ENCODE results near the gene DMXL2.
"Not testable (repeated sequence)": the region's sequence is repeated elsewhere in the genome, so short reads cannot be mapped to it uniquely, and the experiment has no call there.

DMXL2 gene

GRCh38 chr15:51494411-51495314, 127.9 kb downstream of the DMXL2 start:
- DNase-seq (ENCODE audit: low read depth, low spot score), result no peak

GRCh38 chr15:51493892-51494291, 128.7 kb downstream of the DMXL2 start:
- peak; percentile 43 for DNase-seq (ENCODE audit: low read depth, low spot score)

DNA sequence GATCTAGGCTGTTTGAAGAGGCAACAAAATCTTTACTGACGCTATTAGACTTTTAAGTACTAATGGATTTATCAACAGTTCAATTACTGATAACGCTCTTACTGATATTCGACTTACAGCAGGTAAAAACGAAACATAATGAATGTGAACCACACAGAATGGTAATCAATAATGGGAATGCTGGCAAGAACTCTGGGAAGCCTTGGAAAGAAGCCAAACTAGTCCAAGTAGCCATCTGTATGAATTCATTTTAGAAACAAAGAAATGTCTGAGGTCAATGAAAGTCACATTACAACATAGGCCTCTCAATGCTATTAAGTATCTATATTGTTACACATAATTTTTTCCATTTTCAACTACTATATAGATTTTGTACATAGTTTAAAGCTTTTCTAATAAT, 130.0 kb downstream of the DMXL2 start:
- DNase-seq (ENCODE audit: low read depth, low spot score), result no peak

GRCh38 chr15:51491941-51492340, 130.6 kb downstream of the DMXL2 start:
- no peak for DNase-seq (ENCODE audit: low read depth, low spot score)

DNA sequence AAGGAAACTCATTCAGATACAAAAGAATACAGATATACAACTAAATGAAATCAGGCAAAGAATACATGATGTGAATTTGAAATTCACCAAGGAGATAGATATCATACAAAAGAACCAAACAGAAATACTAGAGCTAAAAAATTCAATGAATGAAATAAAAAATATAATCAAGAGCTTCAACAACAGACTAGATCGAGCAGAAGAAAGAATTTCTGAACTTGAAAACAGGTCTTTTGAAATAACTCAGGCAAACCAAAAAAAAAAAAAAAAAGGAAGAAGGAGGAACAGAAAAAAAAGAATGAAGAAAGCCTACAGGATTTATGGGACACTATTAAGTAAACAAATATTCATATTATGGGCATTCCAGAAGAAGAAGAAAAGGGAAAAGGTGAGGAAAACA, 137.8 kb downstream of the DMXL2 start:
- no peak for DNase-seq (ENCODE audit: low read depth, low spot score)

DNA sequence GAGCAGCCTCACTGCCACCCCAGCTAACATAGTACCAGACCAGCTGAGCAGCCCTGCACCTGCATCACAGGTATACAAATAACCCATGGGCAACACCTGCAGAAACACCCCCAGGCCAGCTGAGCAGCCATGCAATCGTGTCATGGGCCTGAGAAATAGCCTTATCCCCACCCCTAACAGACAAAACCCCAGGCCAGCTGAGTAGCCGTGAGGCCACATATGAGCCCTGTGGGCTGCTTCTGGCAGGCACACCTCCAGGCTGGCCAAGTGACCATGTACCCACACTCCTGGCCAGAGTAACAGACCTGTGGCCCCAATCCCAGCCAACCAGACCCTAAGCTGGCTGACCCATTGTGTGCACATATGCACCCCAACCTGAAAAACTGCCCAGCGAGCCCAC, 138.6 kb downstream of the DMXL2 start:
- DNase-seq (ENCODE audit: low read depth, low spot score), result no peak

GRCh38 chr15:51483520-51483919, 139.1 kb downstream of the DMXL2 start:
- no peak for DNase-seq (ENCODE audit: low read depth, low spot score)

DNA sequence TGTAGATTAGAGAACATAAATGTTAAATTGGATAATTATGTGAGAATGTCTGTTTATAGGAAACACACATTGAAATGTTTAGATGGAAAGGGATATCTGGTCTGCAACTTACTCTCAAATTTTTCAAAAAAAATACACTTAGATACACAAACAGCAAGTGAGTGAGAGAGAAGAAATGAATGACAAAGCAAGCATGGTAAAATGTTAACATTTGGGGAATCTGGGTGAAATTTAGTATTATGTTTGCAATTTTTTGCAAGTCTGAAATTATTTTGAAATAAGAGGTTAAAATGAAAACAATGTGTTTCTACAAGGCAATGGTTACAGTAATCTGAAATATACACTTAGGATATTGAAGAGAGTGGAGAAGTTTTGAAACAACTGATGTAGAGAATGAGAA, 146.8 kb downstream of the DMXL2 start:
- DNase-seq (ENCODE audit: low read depth, low spot score), result no peak

GRCh38 chr15:51470512-51470911, 152.1 kb downstream of the DMXL2 start:
- DNase-seq (ENCODE audit: low read depth, low spot score), result no peak

DNA sequence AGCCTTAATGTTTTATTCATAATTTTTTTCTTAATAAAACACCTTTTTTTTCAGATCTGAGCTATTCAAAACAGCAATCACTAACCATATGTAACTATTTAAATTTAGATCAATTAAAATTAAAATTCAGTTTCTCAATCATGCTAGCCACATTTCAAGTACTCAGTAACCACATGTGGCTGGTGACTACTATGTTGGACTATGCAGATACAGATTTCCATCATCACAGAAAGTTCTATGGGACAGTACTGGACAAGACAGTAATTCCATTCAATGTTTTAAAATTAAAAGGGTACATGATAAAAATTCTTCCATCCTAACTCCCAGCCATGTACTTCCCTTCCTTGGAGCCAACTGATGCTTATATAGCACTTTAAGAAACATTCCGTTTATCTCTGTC, 161.8 kb downstream of the DMXL2 start:
- DNase-seq (ENCODE audit: low read depth, low spot score), result no peak

DNA sequence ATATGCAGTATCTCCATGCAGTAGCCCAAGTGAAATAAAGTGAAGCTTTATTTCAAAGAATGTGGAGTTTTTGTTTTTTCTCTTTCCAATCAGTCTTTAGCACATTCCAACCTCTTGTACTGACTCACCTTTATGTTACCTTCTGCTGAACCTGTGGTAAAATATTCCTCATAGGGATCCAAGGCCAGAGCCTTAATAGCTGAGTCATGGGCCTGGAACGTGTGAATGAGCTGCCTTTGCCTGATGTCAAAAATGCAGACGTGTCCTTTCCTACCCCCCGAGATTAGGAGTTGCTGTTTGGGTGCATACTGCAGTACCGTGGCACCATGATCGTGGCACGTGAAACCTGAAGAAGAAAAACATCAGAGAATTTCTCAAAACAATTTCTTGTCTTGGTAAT, 172.6 kb downstream of the DMXL2 start:
- peak; percentile 76 for DNase-seq (ENCODE audit: low read depth, low spot score)

DNA sequence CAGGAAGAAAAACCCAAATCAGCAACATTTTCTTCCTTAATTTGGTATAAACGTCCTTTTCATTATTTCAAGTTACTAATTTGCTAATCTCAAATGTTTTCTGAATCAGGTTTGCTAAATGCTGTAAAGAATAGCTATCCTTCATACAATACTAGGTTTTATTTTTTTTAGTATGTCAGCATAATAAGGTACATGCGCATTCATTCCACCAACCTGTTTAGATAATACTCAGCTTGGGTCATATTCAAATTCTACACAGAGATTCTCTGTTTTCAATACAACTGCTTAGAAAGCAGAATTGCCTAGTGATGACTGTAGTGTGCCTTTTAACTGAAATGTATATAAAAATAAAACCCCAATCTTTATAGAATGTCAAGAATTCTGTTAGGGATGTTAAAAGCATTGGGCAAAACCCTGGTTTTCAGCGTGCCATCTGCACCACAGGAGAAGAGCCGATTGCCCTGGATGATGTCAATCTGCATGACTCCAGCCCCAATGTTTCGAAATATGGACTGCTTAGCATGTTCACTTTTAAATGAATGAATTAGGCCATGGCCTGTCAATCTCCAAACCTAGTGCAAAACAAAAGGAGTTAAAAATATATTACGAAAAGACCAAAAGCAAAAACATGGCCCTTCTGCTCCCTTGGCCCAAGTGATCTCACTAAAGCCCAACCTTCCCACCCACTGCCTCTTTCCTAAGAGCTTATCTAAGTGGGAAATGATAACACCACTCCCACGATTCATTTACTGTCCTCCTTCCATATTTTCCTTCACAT, 173.8 kb downstream of the DMXL2 start:
- no peak for DNase-seq (ENCODE audit: low read depth, low spot score)

- no peak for DNase-seq (ENCODE audit: low read depth, low spot score)
Observed at GRCh38 chr15:51447855-51448621, 174.5 kb downstream of the DMXL2 start.

- DNase-seq (ENCODE audit: low read depth, low spot score), result peak; percentile 28
Observed at GRCh38 chr15:51446029-51446744, 176.4 kb downstream of the DMXL2 start.

GRCh38 chr15:51444807-51445206, 177.8 kb downstream of the DMXL2 start:
- DNase-seq (ENCODE audit: low read depth, low spot score), result no peak

DNA sequence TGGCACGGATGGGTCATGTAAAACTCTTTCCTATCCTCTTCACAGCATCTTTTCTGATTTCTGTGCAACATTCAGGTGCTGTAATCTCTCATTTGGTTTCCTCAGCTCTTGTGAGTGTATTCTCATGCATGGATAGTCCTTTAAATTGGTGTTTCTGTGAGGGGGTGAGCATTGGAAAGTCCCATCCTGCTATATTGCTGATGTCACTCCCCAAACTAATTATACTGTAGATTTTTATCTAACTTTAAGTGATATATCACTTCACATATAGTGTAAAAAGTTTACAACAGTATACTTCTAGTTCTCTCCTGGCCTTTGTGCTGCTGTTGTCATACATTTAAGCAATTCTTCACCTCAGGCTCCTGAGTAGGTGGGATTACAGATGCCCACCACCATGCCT, 178.5 kb downstream of the DMXL2 start:
- no peak for DNase-seq (ENCODE audit: low read depth, low spot score)

DNA sequence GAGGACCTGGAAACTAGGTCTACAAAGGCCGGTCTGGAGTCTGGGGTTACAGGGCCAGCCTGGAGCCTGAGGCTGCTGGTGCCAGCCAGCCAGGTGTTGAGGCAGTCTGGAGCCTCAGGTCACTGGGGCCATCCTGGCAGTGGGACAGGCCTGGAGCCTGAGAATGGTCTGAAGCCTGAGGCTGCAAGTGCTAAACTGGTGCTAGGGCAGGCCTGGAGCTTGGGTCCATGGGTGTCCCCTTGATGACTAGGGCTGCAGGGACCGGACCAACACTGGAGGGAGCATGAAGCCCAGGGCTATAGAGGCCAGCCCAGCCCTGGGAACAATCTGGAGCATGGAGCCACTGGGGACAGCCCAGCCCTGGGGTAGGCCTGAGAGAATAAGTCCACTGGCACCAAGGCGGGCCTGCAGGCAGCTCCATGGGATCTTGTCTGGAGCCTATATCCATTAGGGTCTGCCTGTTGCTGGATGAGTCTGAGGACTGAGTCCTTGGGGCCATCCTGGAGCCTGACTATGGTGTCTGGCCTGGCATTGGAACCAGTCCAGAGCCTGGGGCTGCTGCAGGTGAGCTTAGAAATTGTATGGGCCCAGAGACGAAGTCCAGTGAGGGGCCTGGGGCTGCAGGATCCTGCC, 179.2 kb downstream of the DMXL2 start:
- no peak for DNase-seq (ENCODE audit: low read depth, low spot score)

DNA sequence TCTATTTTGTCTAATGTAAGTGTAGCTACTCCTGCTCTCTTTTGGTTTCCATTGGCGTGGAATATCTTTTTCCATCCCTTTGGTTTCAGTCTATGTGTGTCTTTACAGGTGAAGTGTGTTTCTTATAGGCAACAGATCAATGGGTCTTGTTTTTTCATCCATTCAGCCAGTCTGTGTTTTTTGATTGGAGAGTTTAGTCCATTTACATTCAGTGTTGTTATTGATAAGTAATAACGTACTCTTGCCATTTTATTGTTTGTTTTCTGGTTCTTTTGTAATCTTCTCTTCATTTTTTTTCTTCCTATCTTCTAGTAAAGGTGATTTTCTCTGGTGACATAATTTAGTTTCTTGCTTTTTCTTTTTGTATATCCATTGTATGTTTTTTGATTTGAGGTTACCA, 184.0 kb downstream of the DMXL2 start:
- no peak for DNase-seq (ENCODE audit: low read depth, low spot score)

DNA sequence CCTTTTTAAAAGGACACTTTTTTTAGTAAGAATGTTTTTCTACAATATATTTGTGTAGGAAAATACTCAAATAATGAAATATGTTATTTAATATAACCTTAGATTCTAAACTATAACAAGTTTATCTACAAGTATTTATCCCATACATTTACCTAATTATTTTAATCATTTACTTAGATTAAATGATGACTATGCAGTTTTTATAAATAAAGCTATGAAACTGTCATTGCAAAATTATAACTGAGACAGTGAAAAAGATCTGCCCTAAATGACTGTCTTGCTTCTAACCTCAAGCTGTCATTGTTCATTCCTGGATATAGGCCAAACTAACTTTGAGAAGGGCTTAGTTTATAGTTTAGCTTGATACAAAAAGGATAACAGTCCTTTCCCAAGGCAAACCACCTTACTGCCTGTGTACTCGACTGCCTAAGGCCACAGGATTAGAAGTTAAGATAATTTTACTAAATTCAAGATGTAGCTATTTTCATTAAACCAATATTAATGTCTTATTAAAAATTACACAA, 197.0 kb downstream of the DMXL2 start:
- DNase-seq (ENCODE audit: low read depth, low spot score), result peak; percentile 7

DNA sequence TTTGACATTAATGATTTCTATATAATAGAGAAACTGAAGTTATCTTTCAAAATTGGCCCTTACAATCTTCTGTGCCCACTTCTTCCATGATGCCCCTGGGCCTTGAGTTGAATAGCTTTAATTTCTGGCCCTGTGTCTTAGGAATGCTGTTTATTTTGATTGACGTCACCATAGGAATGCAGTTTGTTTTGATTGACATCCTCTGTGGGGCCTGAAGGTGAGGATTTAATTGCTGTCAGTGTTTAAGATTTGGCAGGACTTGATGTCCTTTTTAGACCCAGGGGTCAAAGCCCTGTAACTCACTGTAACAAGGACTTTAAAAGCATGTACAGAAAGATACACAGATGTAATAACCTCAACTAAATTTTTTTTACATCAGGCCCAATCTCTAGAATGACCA, 197.8 kb downstream of the DMXL2 start:
- DNase-seq (ENCODE audit: low read depth, low spot score), result peak; percentile 15

DNA sequence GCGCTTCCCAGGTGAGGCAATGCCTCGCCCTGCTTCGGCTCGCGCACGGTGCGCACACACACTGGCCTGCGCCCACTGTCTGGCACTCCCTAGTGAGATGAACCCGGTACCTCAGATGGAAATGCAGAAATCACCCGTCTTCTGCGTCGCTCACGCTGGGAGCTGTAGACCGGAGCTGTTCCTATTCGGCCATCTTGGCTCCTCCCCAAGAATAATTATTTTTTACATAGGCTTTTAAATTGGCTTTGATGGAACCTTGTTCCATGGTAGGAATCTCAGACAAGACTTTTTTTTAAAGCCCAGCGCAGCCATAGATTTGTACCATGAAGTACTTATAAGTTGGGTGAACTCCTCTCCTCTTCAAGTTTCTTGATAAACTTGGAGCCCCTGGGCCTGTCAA, 199.5 kb downstream of the DMXL2 start:
- DNase-seq (ENCODE audit: low read depth, low spot score), result not testable (repeated sequence)

All from astrocyte of the hippocampus (primary cell).